B cell (primary cell): ENCODE data around the gene LMOD2. TPM values are rescaled to one million over a fixed set of nuclear protein-coding genes. Genes with fewer than 3 reads are reported as not detected.

ENCODE experiments used
- ATAC-seq: fragments of 200-7000 bp; cut with Tn5 transposase; one replicate; pipeline ENCODE4 v1.10.0; 2021; ENCODE audit warnings: low read depth, mild to moderate bottlenecking, moderate number of reproducible peaks, moderate library complexity
- CTCF ChIA-PET: fragments of 350-600 bp; sonication (Branson Sonifier 250); formaldehyde crosslinking; loops from one replicate; lab custom pipeline; 2021; ENCODE audit warnings: antibody characterized with exemption, inconsistent platforms; lab: Charles Lee
- POLR2A ChIA-PET: fragments of 350-600 bp; sonication (Branson Sonifier 250); formaldehyde crosslinking; loops from one replicate; lab custom pipeline; 2021; ENCODE audit warnings: antibody characterized with exemption; lab: Charles Lee
- DNase-seq: peaks from one replicate; pipeline ENCODE4 v3.0.0; 2013
- H2AFZ ChIP-seq: 2 replicates; pipeline ENCODE4 v1.6.1; 2012; ENCODE audit warnings: mild to moderate bottlenecking, low read depth, low read length; ENCODE audit not compliant: insufficient read depth, poor library complexity, severe bottlenecking
- H3K27ac ChIP-seq, 2 donors: 1 replicate in 1 of 2; 2 replicates in 1 of 2; pipeline ENCODE4 v1.5.1; 2012 to 2013; ENCODE audit warnings: low read length in 2 of 2, mild to moderate bottlenecking in 2 of 2, moderate library complexity in 1 of 2
- H3K27me3 ChIP-seq, 4 experiments: fragments of 200-600 bp in 1 of 4; sonication (generic) in 1 of 4; replicated peaks in 1 of 4; 1 replicate in 2 of 4; 2 replicates in 2 of 4; pipeline versions ENCODE4 v1.6.1 to v1.7.0; 2013 to 2016; ENCODE audit warnings: low read length in 3 of 4, mild to moderate bottlenecking in 2 of 4, mixed read lengths in 1 of 4, moderate library complexity in 1 of 4; ENCODE audit not compliant: insufficient read depth in 4 of 4, control insufficient read depth in 3 of 4; ENCODE audit errors: control extremely low read depth in 1 of 4
- H3K36me3 ChIP-seq, 2 experiments: replicated peaks in 1 of 2; 1 replicate in 1 of 2; 2 replicates in 1 of 2; pipeline versions ENCODE4 v1.6.1 to v1.7.1; 2013; ENCODE audit warnings: low read length in 1 of 2; ENCODE audit not compliant: insufficient read depth in 2 of 2, control insufficient read depth in 1 of 2; ENCODE audit errors: control extremely low read depth in 1 of 2, extremely low read depth in 1 of 2
- H3K4me1 ChIP-seq, 2 donors: fragments of 200-600 bp in 1 of 2; sonication (generic) in 1 of 2; 1 replicate in 1 of 2; 2 replicates in 1 of 2; pipeline versions ENCODE4 v1.5.1 to v1.6.1; 2013 to 2017; ENCODE audit warnings: low read length in 2 of 2; ENCODE audit not compliant: control insufficient read depth in 2 of 2, insufficient read depth in 2 of 2
- H3K4me2 ChIP-seq: replicated peaks from 2 replicates; pipeline ENCODE3; 2012; ENCODE audit warnings: mild to moderate bottlenecking, low read depth, low read length; ENCODE audit not compliant: poor library complexity, severe bottlenecking
- H3K4me3 ChIP-seq, 5 experiments: fragments of 200-600 bp in 1 of 5; sonication (generic) in 1 of 5; 1 replicate in 3 of 5; 2 replicates in 2 of 5; pipeline versions ENCODE4 v1.5.1 to v1.7.0; 2011 to 2016; ENCODE audit warnings: low read length in 4 of 5, mild to moderate bottlenecking in 4 of 5, low read depth in 2 of 5, control low read depth in 1 of 5, moderate library complexity in 1 of 5; ENCODE audit not compliant: insufficient read depth in 1 of 5; ENCODE audit errors: control extremely low read depth in 1 of 5, extremely low read depth in 1 of 5
- H3K79me2 ChIP-seq: fragments of 200-600 bp; sonication (generic); one replicate; pipeline ENCODE4 v1.6.0; 2016; ENCODE audit warnings: low read length; ENCODE audit not compliant: control insufficient read depth, insufficient read depth
- H3K9ac ChIP-seq: fragments of 200-600 bp; sonication (generic); 2 replicates; pipeline ENCODE4 v1.6.1; 2017; ENCODE audit warnings: mild to moderate bottlenecking, low read length, moderate library complexity
- H3K9me3 ChIP-seq, 3 donors: one replicate each; pipeline versions ENCODE4 v1.6.1 to v1.7.1; 2013; ENCODE audit warnings: low read length in 2 of 3; ENCODE audit not compliant: control insufficient read depth in 2 of 3, insufficient read depth in 1 of 3; ENCODE audit errors: control extremely low read depth in 1 of 3
- H4K20me1 ChIP-seq: 2 replicates; pipeline ENCODE4 v1.6.0; 2012; ENCODE audit warnings: mild to moderate bottlenecking, low read length; ENCODE audit not compliant: insufficient read depth, control insufficient read depth, poor library complexity, severe bottlenecking
- H3K27ac Mint-ChIP-seq: one replicate; pipeline ENCODE4 v1.8.0; 2021; ENCODE audit warnings: mixed read lengths
- H3K27me3 Mint-ChIP-seq: one replicate; pipeline ENCODE4 v1.8.0; 2021; ENCODE audit warnings: mixed read lengths
- H3K4me1 Mint-ChIP-seq: one replicate; pipeline ENCODE4 v1.8.0; 2021; ENCODE audit warnings: mixed read lengths
- H3K4me3 Mint-ChIP-seq: one replicate; pipeline ENCODE4 v1.8.0; 2021; ENCODE audit warnings: mixed read lengths
- H3K9me3 Mint-ChIP-seq: one replicate; pipeline ENCODE4 v1.8.0; 2022; ENCODE audit warnings: mixed read lengths; ENCODE audit not compliant: insufficient read depth
- EZH2 ChIP-seq: IDR thresholded peaks from 2 replicates; pipeline ENCODE4 v1.6.1; 2012; ENCODE audit warnings: borderline replicate concordance, low read depth, mild to moderate bottlenecking, moderate library complexity, low read length; ENCODE audit not compliant: insufficient read depth, poor library complexity, severe bottlenecking
- WGBS: methylation state at CpG from one replicate; pipeline ENCODE4 v1.1.5; 2013; ENCODE audit warnings: missing lambda C conversion rate; ENCODE audit not compliant: insufficient coverage; 5-methylcytosine and 5-hydroxymethylcytosine counted together
- intact Hi-C: fragments of 100-400 bp; cut with micrococcal nuclease; formaldehyde crosslinking; loops from one replicate; pipeline ENCODE4 v1.10.0; 2022
- polyA plus RNA-seq: library from polyadenylated mRNA; depleted of rRNA; stranded (reverse); fragments of >200 nt; gene quantifications from 2 replicates; pipeline ENCODE4 v1.2.3, GENCODE V29; 2012
- total RNA-seq, 2 donors: library from RNA; stranded (reverse); fragments of 120-200 nt in 1 of 2; gene quantifications; 1 replicate in 1 of 2; 2 replicates in 1 of 2; pipeline versions ENCODE4 v1.2.3 to v1.2.4, GENCODE V29; 2013 to 2022
- TF ChIP-seq, protein P1 (sequence below): fragments of 200-600 bp; IDR thresholded peaks from one replicate; pipeline ENCODE4 v1.8.0; 2022; ENCODE audit warnings: antibody characterized with exemption, mild to moderate bottlenecking

The LMOD2 gene
- total and polyA plus RNA-seq, 2 donors (not counting 1 experiment from before 2014, with no cell fraction given) = not detected

DNA sequence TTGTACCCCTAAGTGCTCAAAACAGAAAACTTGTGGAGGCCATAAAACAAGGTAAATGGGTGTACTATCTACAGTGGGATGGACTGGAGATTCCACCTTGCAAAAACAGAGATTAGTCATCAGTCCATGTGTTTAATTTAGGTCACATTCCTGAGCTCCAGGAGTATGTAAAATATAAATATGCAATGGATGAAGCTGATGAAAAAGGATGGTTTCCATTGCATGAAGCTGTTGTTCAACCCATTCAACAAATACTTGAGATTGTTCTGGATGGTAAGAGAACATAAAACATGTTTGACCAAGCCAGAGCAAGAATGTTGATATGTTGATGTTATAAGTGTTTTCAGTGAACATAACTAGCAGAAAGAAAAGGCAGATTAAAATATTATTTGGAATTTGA is 39.4 kb upstream of the LMOD2 start:
- DNase-seq (no peak), ATAC-seq (no peak)
- Histone ChIP-seq H3K9me3 (no peaks in the 10 kb centered on the region), H3K27me3 (peaks cover 0 to 6% (median 0%) of the 10 kb centered on the region in 4 experiments), H3K4me2 (no peak overlapping the region), H2AFZ (no peak overlapping the region), H3K4me3 (no peak overlapping the region), H3K36me3 (no peaks in the 10 kb centered on the region), H3K9ac (no peak overlapping the region), H3K79me2 (no peaks in the 10 kb centered on the region), H3K4me1 (no peaks in the 10 kb centered on the region), H3K27ac (no peak overlapping the region), H4K20me1 (no peaks in the 10 kb centered on the region)
- H3K4me1 Mint-ChIP-seq = no peaks in the 10 kb centered on the region
- peaks cover 2% of the 10 kb centered on the region for H3K9me3 Mint-ChIP-seq
- H3K27ac Mint-ChIP-seq = no peak overlapping the region
- H3K4me3 Mint-ChIP-seq = no peak overlapping the region
- POLR2A ChIA-PET = no interaction called here
- CTCF ChIA-PET = no interaction called here
- H3K27me3 Mint-ChIP-seq = peaks cover 25% of the 10 kb centered on the region
- intact Hi-C loops = no loop called here
- TF ChIP-seq EZH2 = no peak
- TF ChIP-seq, protein P1, sequence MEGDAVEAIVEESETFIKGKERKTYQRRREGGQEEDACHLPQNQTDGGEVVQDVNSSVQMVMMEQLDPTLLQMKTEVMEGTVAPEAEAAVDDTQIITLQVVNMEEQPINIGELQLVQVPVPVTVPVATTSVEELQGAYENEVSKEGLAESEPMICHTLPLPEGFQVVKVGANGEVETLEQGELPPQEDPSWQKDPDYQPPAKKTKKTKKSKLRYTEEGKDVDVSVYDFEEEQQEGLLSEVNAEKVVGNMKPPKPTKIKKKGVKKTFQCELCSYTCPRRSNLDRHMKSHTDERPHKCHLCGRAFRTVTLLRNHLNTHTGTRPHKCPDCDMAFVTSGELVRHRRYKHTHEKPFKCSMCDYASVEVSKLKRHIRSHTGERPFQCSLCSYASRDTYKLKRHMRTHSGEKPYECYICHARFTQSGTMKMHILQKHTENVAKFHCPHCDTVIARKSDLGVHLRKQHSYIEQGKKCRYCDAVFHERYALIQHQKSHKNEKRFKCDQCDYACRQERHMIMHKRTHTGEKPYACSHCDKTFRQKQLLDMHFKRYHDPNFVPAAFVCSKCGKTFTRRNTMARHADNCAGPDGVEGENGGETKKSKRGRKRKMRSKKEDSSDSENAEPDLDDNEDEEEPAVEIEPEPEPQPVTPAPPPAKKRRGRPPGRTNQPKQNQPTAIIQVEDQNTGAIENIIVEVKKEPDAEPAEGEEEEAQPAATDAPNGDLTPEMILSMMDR = no peak

DNA sequence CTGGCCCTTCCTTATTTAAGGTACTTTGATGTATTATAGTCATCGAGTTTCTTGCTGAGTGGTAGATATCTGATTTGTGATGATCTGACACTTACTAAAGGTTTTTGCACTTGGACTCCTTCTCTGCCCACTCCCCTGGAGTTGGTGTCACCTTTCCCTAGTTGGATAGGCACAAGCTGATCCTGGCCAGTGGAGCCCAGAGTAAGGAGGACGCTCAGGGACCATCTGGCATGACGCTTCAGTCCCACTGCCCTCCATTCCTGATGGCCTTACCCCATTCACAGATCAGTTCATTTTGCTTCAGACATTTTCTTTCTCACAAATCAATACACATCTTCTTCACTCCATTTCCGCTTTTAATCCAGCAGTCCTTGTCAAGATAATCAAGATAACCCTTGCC is 34.0 kb upstream of the LMOD2 start:
- 90% methylated on average over 3 of the region's 4 CpGs for WGBS
- no peaks in the 10 kb centered on the region for H3K4me1 ChIP-seq
- H3K27ac Mint-ChIP-seq = no peak overlapping the region
- DNase-seq (no peak), ATAC-seq (no peak)
- H3K36me3 ChIP-seq = no peaks in the 10 kb centered on the region
- no peaks in the 10 kb centered on the region for H4K20me1 ChIP-seq
- no peak overlapping the region for H3K4me2 ChIP-seq
- H3K79me2 ChIP-seq = no peaks in the 10 kb centered on the region
- H3K4me3 ChIP-seq = no peak overlapping the region
- peaks cover 19% of the 10 kb centered on the region for H3K27me3 Mint-ChIP-seq
- ChIA-PET CTCF (no interaction called here), POLR2A (no interaction called here)
- no peak overlapping the region for H2AFZ ChIP-seq
- H3K9me3 Mint-ChIP-seq = no peaks in the 10 kb centered on the region
- H3K9ac ChIP-seq = no peak overlapping the region
- intact Hi-C loops = no loop called here
- no peaks in the 10 kb centered on the region for H3K9me3 ChIP-seq
- H3K4me1 Mint-ChIP-seq = no peaks in the 10 kb centered on the region
- no peak overlapping the region for H3K4me3 Mint-ChIP-seq
- peaks cover 0 to 2% (median 0%) of the 10 kb centered on the region in 4 experiments for H3K27me3 ChIP-seq
- no peak overlapping the region for H3K27ac ChIP-seq
- TF ChIP-seq EZH2 = no peak
